ENCODE data around the gene METAP1D.

METAP1D gene

DNA sequence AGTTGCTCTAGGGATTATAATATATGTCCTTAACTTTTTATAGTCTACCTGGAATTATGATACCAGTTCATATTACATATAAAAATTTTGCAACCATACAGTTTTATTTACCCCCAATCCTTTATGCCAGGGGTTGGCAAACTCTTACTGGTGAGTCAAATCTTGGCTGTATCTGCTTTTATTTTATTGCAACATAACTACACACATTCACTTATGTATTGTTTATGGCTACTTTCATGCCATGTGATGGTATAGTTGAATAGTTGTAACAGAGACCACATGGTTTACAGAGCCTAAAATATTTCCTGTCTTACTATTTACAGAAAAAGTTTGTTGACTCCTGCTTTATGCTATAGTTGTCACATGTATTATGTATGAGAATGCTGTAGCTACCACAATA is 128.7 kb downstream of the METAP1D start:
- no peak for TF ChIP-seq EGR1 (IDR thresholded peaks at IDR 0.05)
- TF ChIP-seq, protein P1, sequence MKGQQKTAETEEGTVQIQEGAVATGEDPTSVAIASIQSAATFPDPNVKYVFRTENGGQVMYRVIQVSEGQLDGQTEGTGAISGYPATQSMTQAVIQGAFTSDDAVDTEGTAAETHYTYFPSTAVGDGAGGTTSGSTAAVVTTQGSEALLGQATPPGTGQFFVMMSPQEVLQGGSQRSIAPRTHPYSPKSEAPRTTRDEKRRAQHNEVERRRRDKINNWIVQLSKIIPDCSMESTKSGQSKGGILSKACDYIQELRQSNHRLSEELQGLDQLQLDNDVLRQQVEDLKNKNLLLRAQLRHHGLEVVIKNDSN (IDR thresholded peaks at IDR 0.05), result no peak
- no peak for TF ChIP-seq CEBPB (IDR thresholded peaks at IDR 0.05)
- TF ChIP-seq, protein P2, sequence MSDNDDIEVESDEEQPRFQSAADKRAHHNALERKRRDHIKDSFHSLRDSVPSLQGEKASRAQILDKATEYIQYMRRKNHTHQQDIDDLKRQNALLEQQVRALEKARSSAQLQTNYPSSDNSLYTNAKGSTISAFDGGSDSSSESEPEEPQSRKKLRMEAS (IDR thresholded peaks at IDR 0.05), result no peak
- TF ChIP-seq TCF12 (IDR thresholded peaks at IDR 0.05; ENCODE audit: low read depth), result no peak
- TF ChIP-seq FOXM1 (IDR thresholded peaks at IDR 0.05; ENCODE audit: borderline replicate concordance, low read depth), result no peak
- no peak for TF ChIP-seq TEAD4 (IDR thresholded peaks at IDR 0.05)
- TF ChIP-seq CREB1 (IDR thresholded peaks at IDR 0.05; ENCODE audit: low read depth), result no peak
- TF ChIP-seq TAF1 (IDR thresholded peaks at IDR 0.05; ENCODE audit: low read depth), result no peak
- TF ChIP-seq NFIC (IDR thresholded peaks at IDR 0.05), result no peak
- TF ChIP-seq EP300 (IDR thresholded peaks at IDR 0.05; ENCODE audit: borderline replicate concordance), result no peak
- no peak for TF ChIP-seq RAD21 (IDR thresholded peaks at IDR 0.05; ENCODE audit: low read depth)

DNA sequence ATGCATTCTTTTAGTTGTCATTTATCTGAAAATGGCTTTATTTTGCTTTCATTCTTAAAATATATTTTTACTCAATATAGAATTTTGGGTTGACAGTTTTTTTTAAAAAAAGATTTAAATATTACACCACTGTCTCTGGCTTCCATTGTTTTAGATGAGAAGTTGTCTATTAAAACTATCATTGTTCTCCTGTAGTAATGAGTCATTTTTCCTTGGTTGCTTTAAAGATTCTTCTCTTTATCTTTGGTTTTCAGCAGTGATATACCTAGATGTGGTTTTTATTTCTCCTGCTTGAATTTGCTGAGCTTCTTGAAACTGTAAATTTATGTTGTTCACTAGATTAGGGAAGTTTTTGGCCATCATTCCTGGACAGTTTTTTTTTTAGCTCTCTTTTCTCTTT is 129.7 kb downstream of the METAP1D start:
- TF ChIP-seq TEAD4 (IDR thresholded peaks at IDR 0.05), result no peak
- TF ChIP-seq YY1 (IDR thresholded peaks at IDR 0.05; ENCODE audit: low read depth), result no peak
- no peak for TF ChIP-seq TAF1 (IDR thresholded peaks at IDR 0.05; ENCODE audit: low read depth)
- TF ChIP-seq EP300 (IDR thresholded peaks at IDR 0.05; ENCODE audit: borderline replicate concordance), result no peak
- no peak for TF ChIP-seq ZBTB7A (IDR thresholded peaks at IDR 0.05; ENCODE audit: low read depth)
- no peak for TF ChIP-seq NFIC (IDR thresholded peaks at IDR 0.05)
- no peak for TF ChIP-seq CEBPB (IDR thresholded peaks at IDR 0.05)
- TF ChIP-seq TCF12 (IDR thresholded peaks at IDR 0.05; ENCODE audit: low read depth), result no peak
- TF ChIP-seq RAD21 (IDR thresholded peaks at IDR 0.05; ENCODE audit: low read depth), result no peak
- no peak for TF ChIP-seq FOXM1 (IDR thresholded peaks at IDR 0.05; ENCODE audit: borderline replicate concordance, low read depth)
- TF ChIP-seq EGR1 (IDR thresholded peaks at IDR 0.05), result no peak
- no peak for TF ChIP-seq CREB1 (IDR thresholded peaks at IDR 0.05; ENCODE audit: low read depth)
